T-helper 9 cell (primary cell): Measurements from ENCODE around the gene FGF12.
"Not testable (repeated sequence)": the region's sequence is repeated elsewhere in the genome, so short reads cannot be mapped to it uniquely, and the experiment has no call there.

Source experiments
- DNase-seq: peaks from one replicate; pipeline ENCODE4 v3.0.0-alpha.2; 2020
- total RNA-seq, 2 donors: gene quantifications; one replicate each; lab custom pipeline; 2026; lab: John Stamatoyannopoulos, UW

The FGF12 gene
- 0 reads per million in 2 donors for total RNA-seq

GRCh38 chr3:192727032-192727847, at the start of gene FGF12:
Gene FGF12, minus strand, starts transcription at chr3:192727541.
- no peak for DNase-seq

- not testable (repeated sequence) for DNase-seq
Measured at GRCh38 chr3:192774341-192774740, 47.0 kb upstream of the FGF12 start.

- DNase-seq: no peak
Measured at GRCh38 chr3:192772240-192772894, 45.0 kb upstream of the FGF12 start.

- DNase-seq: no peak
Measured at GRCh38 chr3:192758654-192759053, 31.3 kb upstream of the FGF12 start.

- no peak for DNase-seq
Measured at GRCh38 chr3:192751148-192751547, 23.8 kb upstream of the FGF12 start.

GRCh38 chr3:192750201-192750600, 22.9 kb upstream of the FGF12 start:
- DNase-seq: no peak

GRCh38 chr3:192747746-192748145, 20.4 kb upstream of the FGF12 start:
- no peak for DNase-seq

- DNase-seq: no peak
Measured at GRCh38 chr3:192747145-192747544, 19.8 kb upstream of the FGF12 start.

- DNase-seq: no peak
Measured at GRCh38 chr3:192745150-192745549, 17.8 kb upstream of the FGF12 start.

GRCh38 chr3:192744604-192745003, 17.3 kb upstream of the FGF12 start:
- DNase-seq: not testable (repeated sequence)

GRCh38 chr3:192737506-192737905, 10.2 kb upstream of the FGF12 start:
- DNase-seq: no peak

GRCh38 chr3:192731233-192731632, 3.9 kb upstream of the FGF12 start:
- DNase-seq: no peak

- DNase-seq: no peak
Measured at GRCh38 chr3:192726385-192726784, 956 bp downstream of the FGF12 start.

GRCh38 chr3:192719964-192720363, 7.4 kb downstream of the FGF12 start:
- DNase-seq: no peak

GRCh38 chr3:192718156-192718555, 9.2 kb downstream of the FGF12 start:
- no peak for DNase-seq

- DNase-seq: no peak
Measured at GRCh38 chr3:192715126-192715525, 12.2 kb downstream of the FGF12 start.

- not testable (repeated sequence) for DNase-seq
Measured at GRCh38 chr3:192711126-192711525, 16.2 kb downstream of the FGF12 start.

GRCh38 chr3:192710366-192710765, 17.0 kb downstream of the FGF12 start:
- DNase-seq: no peak

GRCh38 chr3:192706272-192706671, 21.1 kb downstream of the FGF12 start:
- DNase-seq: no peak

GRCh38 chr3:192700885-192701284, 26.5 kb downstream of the FGF12 start:
- DNase-seq: no peak

- no peak for DNase-seq
Measured at GRCh38 chr3:192696943-192697587, 30.3 kb downstream of the FGF12 start.

- DNase-seq: no peak
Measured at GRCh38 chr3:192687488-192688152, 39.7 kb downstream of the FGF12 start.

GRCh38 chr3:192685801-192686200, 41.5 kb downstream of the FGF12 start:
- no peak for DNase-seq
